ENCODE measurements around the gene KIRREL3.

DNA sequence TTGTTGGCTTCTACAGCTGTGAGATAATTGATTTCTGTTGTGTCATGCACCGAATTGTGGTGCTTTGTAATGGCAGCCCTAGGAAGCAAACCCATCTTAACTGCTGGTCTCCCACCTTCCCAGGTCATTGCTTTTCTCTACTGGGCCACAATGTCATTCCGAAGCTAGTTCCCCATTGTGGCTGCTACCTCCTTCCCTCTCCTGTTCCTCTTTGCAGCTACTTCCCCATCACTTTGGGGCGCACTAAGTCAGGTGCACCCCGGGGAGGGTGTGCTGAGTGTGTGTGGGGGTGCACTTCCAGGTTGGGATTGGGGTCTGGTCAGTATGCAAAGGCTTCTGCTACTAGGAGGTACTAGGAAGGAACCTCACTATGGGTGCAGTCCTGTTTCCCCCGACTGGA, 535.8 kb downstream of the KIRREL3 start:
- TF ChIP-seq CTCF (conservative IDR thresholded peaks at IDR 0.05; ENCODE audit: low read depth, low read length) (no peak), EZH2 (IDR thresholded peaks at IDR 0.05; ENCODE audit: low read length, unreplicated experiment) (no peak), EZH2phosphoT487 (IDR thresholded peaks at IDR 0.05; ENCODE audit: borderline replicate concordance, low read length) (no peak)

Data from PC-3 (cell line).